ENCODE data around the gene RAPGEF4.

RAPGEF4 gene

GRCh38 chr2:172782506-172783164 lies 47.0 kb downstream of the RAPGEF4 start:
- H3K4me3 ChIP-seq (IDR thresholded peaks at IDR 0.05; ENCODE audit: insufficient read depth, low read depth, low read length), result no peak overlapping the region
- H3K27me3 ChIP-seq (ENCODE audit: insufficient read depth, low read depth), result no peaks in the 10 kb centered on the region
- no peak overlapping the region for H3K27ac ChIP-seq
- H3K9ac ChIP-seq, result no peak overlapping the region
- no peak overlapping the region for H3K4me2 ChIP-seq
- no peak overlapping the region for H2AFZ ChIP-seq (ENCODE audit: low read depth)
- no peak for TF ChIP-seq CTCF (conservative IDR thresholded peaks at IDR 0.05; ENCODE audit: low read depth, low read length)
- no peaks in the 10 kb centered on the region for H3K36me3 ChIP-seq (ENCODE audit: insufficient read depth)
- no peaks in the 10 kb centered on the region for H4K20me1 ChIP-seq (ENCODE audit: insufficient read depth)
- H3K4me1 ChIP-seq (ENCODE audit: low read depth, poor library complexity, severe bottlenecking), result no peaks in the 10 kb centered on the region
- no peaks in the 10 kb centered on the region for H3K79me2 ChIP-seq (ENCODE audit: insufficient read depth, low read depth)

GRCh38 chr2:172783165-172783898 lies 47.7 kb downstream of the RAPGEF4 start:
- Histone ChIP-seq H3K27me3 (ENCODE audit: insufficient read depth, low read depth) (no peaks in the 10 kb centered on the region), H3K36me3 (ENCODE audit: insufficient read depth) (no peaks in the 10 kb centered on the region), H3K27ac (no peak overlapping the region), H2AFZ (ENCODE audit: low read depth) (no peak overlapping the region), H3K4me2 (no peak overlapping the region), H4K20me1 (ENCODE audit: insufficient read depth) (no peaks in the 10 kb centered on the region), H3K4me1 (ENCODE audit: low read depth, poor library complexity, severe bottlenecking) (no peaks in the 10 kb centered on the region), H3K4me3 (IDR thresholded peaks at IDR 0.05; ENCODE audit: insufficient read depth, low read depth, low read length) (no peak overlapping the region), H3K79me2 (ENCODE audit: insufficient read depth, low read depth) (no peaks in the 10 kb centered on the region), H3K9ac (no peak overlapping the region)
- TF ChIP-seq CTCF (conservative IDR thresholded peaks at IDR 0.05; ENCODE audit: low read depth, low read length), result no peak

- H3K27me3 ChIP-seq (ENCODE audit: insufficient read depth, low read depth), result no peaks in the 10 kb centered on the region
- H3K79me2 ChIP-seq (ENCODE audit: insufficient read depth, low read depth), result no peaks in the 10 kb centered on the region
- H3K4me2 ChIP-seq, result no peak overlapping the region
- H3K4me1 ChIP-seq (ENCODE audit: low read depth, poor library complexity, severe bottlenecking), result no peaks in the 10 kb centered on the region
- H3K27ac ChIP-seq, result no peak overlapping the region
- no peak overlapping the region for H3K4me3 ChIP-seq (IDR thresholded peaks at IDR 0.05; ENCODE audit: insufficient read depth, low read depth, low read length)
- H3K36me3 ChIP-seq (ENCODE audit: insufficient read depth), result no peaks in the 10 kb centered on the region
- H4K20me1 ChIP-seq (ENCODE audit: insufficient read depth), result no peaks in the 10 kb centered on the region
- TF ChIP-seq CTCF (conservative IDR thresholded peaks at IDR 0.05; ENCODE audit: low read depth, low read length), result no peak
- H3K9ac ChIP-seq, result no peak overlapping the region
- H2AFZ ChIP-seq (ENCODE audit: low read depth), result no peak overlapping the region
Measured at GRCh38 chr2:172788871-172789270, 53.2 kb downstream of the RAPGEF4 start.

GRCh38 chr2:172790404-172790803 lies 54.8 kb downstream of the RAPGEF4 start:
- Histone ChIP-seq H3K9ac (no peak overlapping the region), H3K36me3 (ENCODE audit: insufficient read depth) (no peaks in the 10 kb centered on the region), H3K27ac (no peak overlapping the region), H3K4me1 (ENCODE audit: low read depth, poor library complexity, severe bottlenecking) (no peaks in the 10 kb centered on the region), H2AFZ (ENCODE audit: low read depth) (no peak overlapping the region), H3K27me3 (ENCODE audit: insufficient read depth, low read depth) (no peaks in the 10 kb centered on the region), H4K20me1 (ENCODE audit: insufficient read depth) (no peaks in the 10 kb centered on the region), H3K4me2 (no peak overlapping the region), H3K79me2 (ENCODE audit: insufficient read depth, low read depth) (no peaks in the 10 kb centered on the region), H3K4me3 (IDR thresholded peaks at IDR 0.05; ENCODE audit: insufficient read depth, low read depth, low read length) (no peak overlapping the region)
- TF ChIP-seq CTCF (conservative IDR thresholded peaks at IDR 0.05; ENCODE audit: low read depth, low read length), result no peak

All from KMS-11 (cell line).